ENCODE measurements around the gene TRIM75.

- TF ChIP-seq POLR2AphosphoS5 (IDR thresholded peaks at IDR 0.05; ENCODE audit: insufficient read depth, low read depth, low read length) (no peak), CTCF (IDR thresholded peaks at IDR 0.05; ENCODE audit: extremely low read depth in 1 of 2, insufficient read depth in 1 of 2, low read depth in 1 of 2, low read length in 2 of 2) (no peak), EZH2 (IDR thresholded peaks at IDR 0.05; ENCODE audit: borderline replicate concordance, low read depth, low read length, severe bottlenecking) (no peak), POLR2A (IDR thresholded peaks at IDR 0.05; ENCODE audit: low read depth, low read length) (no peak), GATA2 (IDR thresholded peaks at IDR 0.05; ENCODE audit: insufficient read depth, insufficient read length, low read depth, low read length) (no peak)
- TF ChIP-seq, protein P1, sequence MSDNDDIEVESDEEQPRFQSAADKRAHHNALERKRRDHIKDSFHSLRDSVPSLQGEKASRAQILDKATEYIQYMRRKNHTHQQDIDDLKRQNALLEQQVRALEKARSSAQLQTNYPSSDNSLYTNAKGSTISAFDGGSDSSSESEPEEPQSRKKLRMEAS (IDR thresholded peaks at IDR 0.05; ENCODE audit: insufficient read depth, insufficient read length) = no peak
Observed at GRCh38 chr4:165053645-165054044, at the start of gene TRIM75.
